Heart left ventricle (tissue), 13 donors: ENCODE measurements around the gene CD28.

Source experiments
- CTCF ChIP-seq, 12 donors: fragments of 200-600 bp; sonication (generic) in 4 of 12; IDR thresholded peaks; one replicate each; pipeline versions ENCODE4 v1.5.0 to v1.8.0; 2018 to 2022; ENCODE audit warnings: antibody characterized with exemption in 12 of 12, mild to moderate bottlenecking in 5 of 12
- POLR2A ChIP-seq, 2 donors: fragments of 450-650 bp; IDR thresholded peaks; one replicate each; pipeline ENCODE4 v1.6.1; 2017; ENCODE audit warnings: antibody characterized with exemption in 2 of 2, mild to moderate bottlenecking in 2 of 2, moderate library complexity in 2 of 2
- donor health status: ischemic (EF 13 %, LVEDD 7.1; RV severe dilation, severe dysfunction).
- donor health status: DM: no; HTN: yes; CAD: no.
- donor health status: DM: no; HTN: no; CAD: no.
- donor health status: ischemic (EF 25% LVEDD 6.9; RV normal size, moderate dysfunction).
- donor health status: ischemic (EF 25% LVEDD 5.7; RV mildly dilated, moderate dysfunction).
- donor health status: ischemic (EF 35%, LVEDD 5.7; RV mildly dilated, moderate dysfunction).
- donor health status: nonischemic (EF 11% LVEDD 7.7; RV severe dilation, severe dysfunction).
- donor health status: DM: yes; HTN: yes; CAD: no.
- donor health status: PGD.
- donor health status: ischemic (EF 29% LVEDD 5.4; RV normal size, mild dysfunction).
- donor health status: nonischemic (EF 23%, LVEDD 6.1; RV moderate dilation, normal function).

DNA sequence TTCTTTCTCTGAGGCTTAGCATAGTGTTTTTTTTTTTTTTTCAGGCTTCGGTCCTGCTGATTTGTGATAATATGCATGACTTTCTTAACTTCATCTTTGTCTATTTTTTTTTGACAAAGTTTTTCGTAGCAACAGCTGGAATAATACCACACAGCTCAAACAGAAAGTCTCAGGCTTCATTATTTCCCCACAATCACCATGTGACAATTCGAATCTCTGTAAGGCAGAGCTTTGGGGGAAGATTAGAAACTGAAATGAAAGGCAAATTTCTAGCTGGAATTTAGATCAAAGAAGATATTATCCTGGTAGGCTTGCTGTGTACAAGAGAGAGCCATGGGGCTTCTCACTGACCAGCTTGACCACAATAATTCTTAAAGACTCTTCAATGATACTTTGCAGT, 12.2 kb upstream of the CD28 start:
- TF ChIP-seq POLR2A (IDR thresholded peaks at IDR 0.05) (no peak), CTCF (IDR thresholded peaks at IDR 0.05) (no peak)
